Activated naive CD4-positive, alpha-beta T cell treated with anti-CD3 and anti-CD28 coated beads, Interleukin-2, amount 50 U/mL, for 16 hours (primary cell): ENCODE results near the gene RECK.
"Not testable (repeated sequence)": the region's sequence is repeated elsewhere in the genome, so short reads cannot be mapped to it uniquely, and the experiment has no call there.

Source experiments
- DNase-seq: peaks from one replicate; pipeline ENCODE4 v3.0.0-alpha.2; 2020

The RECK gene

GRCh38 chr9:36119476-36119875 is 82.8 kb downstream of the RECK start:
- DNase-seq, result no peak

- no peak for DNase-seq
Observed at GRCh38 chr9:36120705-36121104, 84.0 kb downstream of the RECK start.

- no peak for DNase-seq
Observed at GRCh38 chr9:36121971-36122370, 85.3 kb downstream of the RECK start.

DNA sequence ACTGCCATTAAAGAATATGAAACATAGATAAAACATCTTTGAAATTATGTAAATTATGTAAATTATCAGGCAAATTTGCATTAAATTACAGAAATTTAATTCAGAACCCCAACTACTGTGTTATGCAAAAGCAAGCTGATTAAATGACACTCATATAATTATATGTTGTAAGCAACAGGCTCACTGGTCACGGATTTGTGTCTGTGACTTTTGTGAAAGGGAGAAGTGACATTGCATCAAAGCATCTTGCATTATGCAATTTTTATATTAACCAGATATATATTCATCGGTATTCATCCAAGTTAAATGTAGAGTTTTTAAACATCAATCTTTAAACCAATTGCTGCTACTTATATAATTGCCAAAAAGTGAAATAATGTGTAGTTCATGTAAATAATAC is 86.8 kb downstream of the RECK start:
- no peak for DNase-seq

DNA sequence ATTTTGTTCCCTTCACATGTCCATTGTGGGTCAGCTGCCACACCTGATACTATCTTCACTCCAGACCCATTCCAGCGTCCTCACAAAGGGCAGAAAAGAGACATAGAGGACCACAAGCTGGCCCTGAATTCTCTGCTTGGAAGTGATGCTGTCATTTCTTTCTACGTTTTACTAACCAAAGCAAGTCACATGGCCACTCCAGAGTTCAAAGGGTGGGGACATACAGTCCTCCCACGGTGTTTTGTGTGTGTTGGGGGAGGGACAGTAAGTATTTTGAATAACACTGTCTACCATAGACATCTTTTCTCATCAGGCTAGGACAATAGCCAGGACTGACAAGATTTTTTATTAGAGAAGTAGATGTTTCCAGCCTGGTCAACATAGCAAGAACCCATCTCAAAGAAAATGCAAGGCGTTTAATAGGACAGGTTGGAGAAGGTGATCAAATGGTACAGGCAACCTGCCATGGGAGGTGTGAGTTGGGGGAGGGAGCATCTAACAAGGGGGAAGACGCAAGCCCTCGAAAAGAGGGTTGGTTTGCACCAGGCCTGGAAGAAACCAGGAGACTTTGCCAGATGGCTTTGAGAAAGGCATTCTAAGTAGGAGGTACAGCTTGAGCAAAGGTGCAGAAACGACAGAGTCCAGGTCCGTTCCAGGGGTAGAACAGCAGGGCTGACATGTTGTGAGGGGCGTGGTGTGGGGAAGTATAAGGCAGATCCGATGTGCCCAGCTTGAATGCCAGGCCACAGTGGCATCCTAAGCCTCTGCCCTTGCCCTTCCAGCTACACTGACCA is 88.5 kb downstream of the RECK start:
- DNase-seq, result no peak

DNA sequence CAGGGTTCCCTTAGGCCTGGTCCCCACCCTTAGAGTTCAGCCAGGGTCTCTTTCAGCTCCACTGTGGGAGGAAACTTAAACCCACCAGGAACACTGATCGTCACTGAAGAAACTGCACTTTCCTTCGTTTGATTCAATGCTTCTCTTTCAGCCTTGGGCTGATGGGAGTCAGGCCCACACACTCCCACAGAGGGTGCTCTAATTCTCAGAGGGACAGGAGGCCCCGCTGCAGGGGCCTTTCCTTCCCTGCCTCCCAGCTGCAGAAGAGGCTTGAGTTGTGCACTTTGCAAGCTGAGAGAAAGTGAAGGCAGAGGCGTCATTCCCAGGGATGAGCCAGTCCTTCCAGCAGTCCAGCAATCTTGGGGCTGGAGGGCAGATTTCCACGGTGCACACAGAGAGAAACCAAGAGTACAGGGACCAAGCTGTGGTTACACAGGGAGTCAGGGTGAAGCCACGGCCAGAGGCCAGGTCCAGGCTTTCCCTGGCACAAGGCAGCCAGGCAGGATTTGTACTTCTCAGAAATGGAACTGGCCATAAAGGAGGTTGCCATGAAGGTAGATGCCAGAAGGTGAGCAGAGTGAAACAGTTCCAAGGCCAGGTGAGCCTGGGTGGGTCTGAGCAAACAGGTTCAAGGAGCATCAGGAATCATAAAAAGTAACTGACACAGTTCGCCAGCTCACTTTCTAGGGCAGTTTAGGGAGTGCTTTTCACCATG is 89.5 kb downstream of the RECK start:
- no peak for DNase-seq

- DNase-seq, result no peak
Observed at GRCh38 chr9:36127652-36128244, 91.0 kb downstream of the RECK start.

DNA sequence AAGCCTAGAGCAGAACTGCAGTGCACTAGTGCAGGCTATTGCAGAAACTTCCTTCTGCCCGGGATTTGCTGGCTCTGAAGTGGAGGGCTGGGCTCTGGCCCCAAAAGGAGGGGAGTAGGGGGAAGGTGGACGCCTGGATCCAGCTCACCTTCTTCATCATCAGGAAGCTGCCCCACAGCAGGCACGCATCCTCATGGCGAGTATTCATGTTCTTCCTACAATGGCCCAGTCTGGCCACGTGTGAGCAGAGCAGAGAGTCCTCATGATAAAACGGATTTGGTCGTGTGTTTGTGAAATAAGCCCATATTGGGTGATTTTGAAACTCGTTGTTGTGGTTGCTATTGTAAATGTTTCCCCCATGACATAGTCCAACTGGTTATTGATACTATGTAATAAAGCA is 91.6 kb downstream of the RECK start:
- DNase-seq, result no peak

DNA sequence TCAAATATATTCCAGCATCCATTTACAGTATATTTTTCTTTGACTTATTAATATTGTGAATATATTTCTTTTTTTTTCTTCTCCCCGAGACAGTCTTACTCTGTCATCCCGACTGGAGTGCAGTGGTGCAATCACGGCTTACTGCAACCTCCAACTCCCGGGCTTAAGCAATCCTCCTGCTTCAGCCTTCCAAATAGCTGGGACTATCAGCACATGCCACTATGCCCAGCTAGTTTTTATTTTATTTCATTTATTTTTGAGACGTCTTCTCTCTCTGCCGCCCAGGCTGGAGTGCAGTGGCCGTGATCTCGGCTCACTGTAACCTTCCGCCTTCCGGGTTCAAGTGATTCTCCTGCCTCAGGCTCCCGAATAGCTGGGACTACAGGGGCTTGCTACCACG is 92.4 kb downstream of the RECK start:
- no peak for DNase-seq

DNA sequence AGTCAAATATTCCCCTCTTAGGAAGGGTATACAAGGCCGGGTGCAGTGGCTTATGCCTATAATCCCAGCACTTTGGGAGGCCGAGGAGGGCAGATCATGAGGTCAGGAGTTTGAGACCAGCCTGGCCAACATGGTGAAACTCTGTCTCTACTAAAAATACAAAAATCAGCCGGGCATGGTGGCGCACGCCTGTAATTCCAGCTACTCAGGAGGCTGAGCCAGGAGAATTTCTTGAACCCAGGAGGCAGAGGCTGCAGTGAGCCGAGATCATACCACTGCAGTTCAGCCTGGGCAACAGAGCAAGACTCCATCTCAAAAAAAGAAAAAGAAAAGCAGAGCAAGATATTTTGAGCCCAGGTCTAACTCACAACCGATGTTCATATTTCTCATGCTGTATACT is 95.0 kb downstream of the RECK start:
- not testable (repeated sequence) for DNase-seq

DNA sequence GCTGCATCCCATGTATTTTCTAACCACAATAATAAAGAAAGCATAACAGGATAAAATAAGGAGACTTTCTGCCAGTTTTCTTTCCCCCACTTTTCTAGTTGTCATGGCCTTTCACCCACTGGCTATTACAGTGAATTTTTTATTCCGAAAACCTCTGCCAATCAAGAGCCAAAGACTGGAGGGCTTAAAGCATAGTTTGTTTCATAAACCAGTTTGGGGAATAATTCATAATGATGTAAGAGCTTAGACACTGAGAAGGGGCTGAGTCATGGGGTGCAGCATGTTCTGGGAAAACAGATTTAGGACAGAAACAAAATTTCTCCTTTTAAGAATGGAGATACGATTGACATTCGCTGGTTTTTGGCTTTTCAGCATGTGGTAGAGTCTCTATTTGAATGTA is 95.4 kb downstream of the RECK start:
- DNase-seq, result no peak

DNA sequence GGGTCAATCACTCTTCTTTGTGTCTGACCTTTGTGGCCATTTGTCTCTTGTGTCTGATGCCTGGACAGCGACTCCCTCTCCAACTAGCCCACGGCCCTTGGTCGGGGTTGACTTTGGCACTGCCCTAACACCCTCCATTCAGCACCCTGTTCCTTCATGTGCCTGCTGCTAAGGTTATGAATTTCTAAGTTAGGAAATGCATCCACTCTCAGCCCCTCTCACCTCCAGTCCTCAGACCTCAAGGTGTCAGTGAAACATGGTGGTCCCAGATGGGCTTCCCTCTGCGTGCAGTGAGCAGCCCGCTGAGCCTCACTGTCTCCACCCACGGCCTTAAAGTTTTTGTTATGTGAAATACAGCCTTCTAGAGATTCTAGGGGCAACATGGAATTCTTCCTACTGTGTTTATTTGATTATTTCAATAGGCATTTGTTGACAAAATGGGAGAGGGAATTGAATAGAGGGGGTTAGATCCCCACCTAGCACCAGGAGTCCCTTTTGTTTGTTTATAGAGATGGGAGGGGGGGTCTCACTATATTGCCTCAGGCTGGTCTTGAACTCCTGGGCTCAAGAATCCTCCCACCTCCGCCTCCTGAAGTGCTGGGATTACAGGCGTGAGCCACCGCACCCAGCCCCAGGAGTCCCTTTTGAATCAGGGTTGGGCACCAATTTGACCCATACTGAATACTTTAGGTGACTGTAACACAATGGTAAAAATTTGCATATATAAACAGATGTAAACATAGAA is 98.2 kb downstream of the RECK start:
- DNase-seq, result no peak

DNA sequence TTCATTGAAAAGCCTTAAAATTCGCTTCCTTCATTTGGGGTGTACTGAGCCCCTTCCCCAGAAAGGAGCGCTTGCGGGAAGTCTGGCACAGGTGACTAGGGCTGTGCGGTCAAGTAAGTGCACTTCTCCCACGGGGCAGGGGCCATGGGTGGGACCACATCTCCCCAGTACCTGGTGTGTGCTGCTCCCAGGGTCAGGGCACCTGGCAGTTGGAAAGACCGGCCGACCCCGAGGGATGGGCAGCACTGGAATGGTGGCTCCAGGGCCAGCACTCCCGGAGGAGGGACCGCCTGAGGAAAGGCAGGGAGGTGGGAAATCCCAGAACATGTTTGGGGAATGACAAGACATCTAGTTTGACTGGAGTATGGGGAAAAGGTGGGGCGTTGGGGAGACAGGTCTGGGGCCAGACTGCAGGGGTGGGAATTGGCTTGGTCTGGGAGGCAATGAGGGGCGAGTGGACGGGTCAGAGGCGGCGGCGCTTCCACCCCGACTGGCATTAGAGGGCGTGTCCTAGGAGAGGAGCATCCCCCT is 99.1 kb downstream of the RECK start:
- DNase-seq, result no peak

DNA sequence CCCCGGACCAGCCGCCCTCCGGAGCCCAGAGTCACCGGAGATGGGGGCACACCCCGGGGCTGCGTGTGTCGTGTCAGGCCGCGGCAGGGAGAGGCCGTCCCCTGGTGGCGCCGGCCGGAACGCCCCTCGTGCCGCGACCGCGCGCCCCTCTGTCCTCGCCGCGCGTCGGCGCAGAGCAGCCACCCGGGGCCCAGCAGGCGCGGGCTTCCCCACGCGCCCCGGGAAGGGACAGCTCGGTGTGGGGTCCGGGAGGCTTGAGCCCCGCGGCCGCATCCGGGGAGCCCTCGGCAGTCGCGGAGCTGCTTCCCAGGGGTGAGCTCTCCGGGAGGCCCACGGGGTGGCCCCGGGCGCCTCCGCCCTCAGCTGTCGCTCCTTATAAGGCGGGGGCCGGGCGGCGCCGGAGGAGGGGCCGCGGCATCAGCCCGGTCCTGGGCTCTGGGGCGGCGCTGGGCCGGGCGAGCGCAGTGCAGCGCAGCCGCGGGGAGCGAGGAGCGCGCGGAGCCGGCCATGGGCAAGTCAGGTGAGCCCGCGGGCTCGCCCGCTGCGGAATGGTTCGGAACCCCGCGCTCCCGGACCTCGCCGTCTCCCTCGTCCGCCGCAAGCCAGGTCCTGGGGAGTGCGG is 99.7 kb downstream of the RECK start, which contains the start of gene GLIPR2:
TSS of gene GLIPR2 (plus strand) at position 462 of the 622 bp plus-strand sequence. CDS start at position 508, 46 bp downstream.
- DNase-seq, result peak; percentile 79

GRCh38 chr9:36136894-36137391 is 100.2 kb downstream of the RECK start:
- no peak for DNase-seq

DNA sequence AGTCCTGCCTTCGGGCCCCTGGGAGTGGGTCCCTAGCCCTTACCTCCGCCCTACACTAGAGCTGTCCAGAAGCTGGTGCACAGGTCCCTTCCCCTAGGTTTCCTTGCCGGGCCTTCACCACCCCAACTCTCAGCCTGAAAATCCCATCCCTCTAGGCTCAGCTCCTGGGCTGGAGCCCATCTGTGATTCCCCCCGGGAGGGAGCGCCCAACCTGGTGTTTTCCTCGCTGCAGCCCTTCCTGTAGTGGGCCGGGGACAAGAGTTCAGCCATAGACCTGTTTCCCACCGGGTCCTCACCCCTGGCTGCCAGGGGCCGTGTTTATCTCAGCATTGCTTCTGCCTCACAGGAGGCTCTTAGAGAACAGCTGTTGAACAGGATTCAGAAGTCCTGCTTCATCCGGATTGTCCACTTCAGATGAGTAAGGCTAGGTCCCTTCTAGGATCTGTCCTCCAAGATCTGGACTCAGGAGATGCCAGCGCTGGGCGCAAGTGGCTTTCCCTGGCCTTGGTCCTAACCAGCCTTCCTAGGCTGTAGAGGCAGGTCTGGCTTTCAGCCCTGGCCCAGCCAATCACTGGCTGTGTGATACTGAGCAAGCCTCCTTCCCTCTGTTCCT is 100.8 kb downstream of the RECK start:
- no peak for DNase-seq

DNA sequence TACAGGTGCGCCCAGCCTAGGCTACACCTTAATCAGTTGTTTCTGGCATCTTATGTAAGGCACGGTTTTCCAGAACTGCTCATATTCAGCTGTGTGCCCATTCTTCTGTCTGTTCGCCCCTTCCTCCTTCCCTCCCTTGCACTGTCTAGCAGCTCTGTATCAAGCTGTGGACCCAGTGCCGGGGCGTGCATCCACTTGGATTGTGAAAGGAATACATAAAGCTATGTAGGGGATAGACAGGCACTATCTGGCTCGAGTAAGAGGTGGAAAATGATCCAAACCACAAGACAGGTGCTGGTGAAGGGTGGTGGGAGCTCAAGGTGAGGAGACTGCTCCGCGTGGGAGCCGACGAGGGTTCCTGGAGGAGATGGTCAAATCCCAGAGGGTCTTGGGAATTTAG is 101.8 kb downstream of the RECK start:
- DNase-seq, result no peak

GRCh38 chr9:36138901-36139300 is 102.2 kb downstream of the RECK start:
- no peak for DNase-seq

DNA sequence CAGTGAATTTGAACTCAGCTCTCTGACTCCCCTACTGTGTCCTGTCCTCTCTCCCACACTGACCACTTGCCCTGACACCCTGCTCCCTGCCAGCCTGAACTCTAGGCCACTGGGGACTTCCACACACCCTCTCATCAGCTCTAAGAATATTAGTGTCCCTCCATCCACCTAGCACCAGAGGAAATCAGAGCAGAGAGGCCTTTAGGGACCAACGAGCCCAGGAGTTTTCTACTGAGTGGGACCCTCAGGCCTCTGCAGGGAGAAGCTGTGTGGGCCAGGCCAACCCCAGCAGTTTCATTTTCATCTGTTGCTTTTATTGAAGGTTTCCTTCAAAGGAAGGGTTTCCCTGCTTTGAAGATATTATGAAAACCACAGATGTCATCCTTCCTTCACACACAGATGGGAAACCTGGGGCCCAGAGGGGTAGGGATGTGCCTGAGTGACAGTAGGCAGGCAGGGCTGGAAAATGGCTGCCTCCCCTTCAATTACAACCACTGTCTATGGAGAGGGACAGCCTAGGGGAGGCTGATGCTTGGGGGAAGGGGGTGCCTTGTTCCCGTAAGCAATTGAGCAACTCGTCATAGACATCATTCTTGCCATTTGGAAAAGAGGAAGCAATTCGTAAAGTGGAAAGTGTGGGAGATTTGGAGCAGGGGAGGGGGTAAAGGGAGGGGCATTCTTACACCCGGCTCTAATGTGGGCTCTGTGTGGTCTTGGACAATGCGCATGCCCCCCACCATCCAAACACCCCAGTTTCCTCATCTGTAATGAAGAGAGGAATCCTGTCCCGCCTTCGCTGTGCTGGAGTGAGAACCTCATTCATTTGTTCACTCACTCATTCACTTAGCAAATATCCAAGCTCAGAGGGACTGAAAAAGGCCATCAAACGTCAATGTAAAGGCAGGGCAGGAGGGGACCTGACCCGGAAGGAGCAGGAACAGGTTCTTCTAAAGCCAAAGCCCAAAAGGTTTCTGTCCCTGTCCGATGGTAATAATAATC is 103.7 kb downstream of the RECK start:
- no peak for DNase-seq

- DNase-seq, result no peak
Observed at GRCh38 chr9:36141288-36141687, 104.6 kb downstream of the RECK start.

GRCh38 chr9:36141761-36142160 is 105.0 kb downstream of the RECK start:
- DNase-seq, result no peak
